Frontal cortex (tissue), 4 donors: Measurements from ENCODE around the gene EIF4B. TPM values are rescaled to one million over a fixed set of nuclear protein-coding genes. Genes with fewer than 3 reads are reported as not detected.

Experiments used
- DNase-seq, 2 donors: peaks; one replicate each; pipeline ENCODE4 v3.0.0; 2012; ENCODE audit warnings: low spot score in 2 of 2
- FAIRE-seq: peaks from 2 replicates; lab custom pipeline; 2012; peaks lifted over from hg19 to GRCh38; lab: Jason Lieb, UNC
- total RNA-seq: library from RNA; depleted of rRNA; stranded (reverse); fragments of >200 nt; gene quantifications from one replicate; pipeline ENCODE4 v1.2.3, GENCODE V29; 2014
- donor health status: control.
- donor health status: control.
- donor health status: control.

Gene EIF4B
- total RNA-seq, 1 donor from 2014 or later, result 1,330 TPM

DNA sequence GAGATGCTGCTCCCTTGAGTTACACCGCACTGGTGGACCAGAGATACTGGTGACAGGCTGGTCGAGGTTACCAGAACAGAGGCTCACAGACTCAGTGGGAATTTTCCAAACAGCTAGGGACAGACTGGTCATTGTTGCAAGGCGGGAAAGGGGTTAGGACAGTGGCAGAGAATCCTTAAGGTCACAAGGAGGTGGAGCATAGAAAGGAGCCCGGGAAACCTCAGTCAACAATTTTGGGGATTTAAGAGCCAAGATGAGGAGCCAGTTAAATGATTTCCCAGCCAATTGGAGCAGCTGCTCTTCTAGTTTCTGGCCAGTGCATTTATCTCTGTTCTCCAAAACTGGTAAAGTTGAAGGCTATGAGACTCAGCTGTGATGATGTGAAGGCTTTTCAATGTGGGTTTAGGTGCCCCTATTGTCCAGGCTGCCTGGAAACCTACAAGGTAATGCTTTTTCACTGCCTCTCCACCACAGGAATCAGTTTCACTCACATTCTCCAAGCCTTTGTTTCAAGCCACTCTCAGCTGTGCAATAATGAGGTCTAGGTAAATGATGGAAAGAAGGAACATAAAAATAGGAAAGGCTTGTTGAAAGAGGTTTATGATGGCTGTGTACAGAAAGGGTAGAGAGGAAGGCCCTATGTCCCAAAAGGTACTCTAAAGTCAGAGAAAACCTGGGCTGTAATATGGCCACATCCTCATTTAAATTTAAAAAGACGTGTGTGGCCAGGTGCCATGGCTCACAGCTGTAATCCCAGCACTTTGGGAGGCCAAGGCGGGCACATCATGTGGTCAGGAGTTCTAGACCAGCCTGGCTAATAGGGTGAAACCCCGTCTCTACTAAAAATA lies 36.6 kb downstream of the EIF4B start:
- FAIRE-seq (no peak), DNase-seq (peak in 1 of 2 donors; percentile 13)

DNA sequence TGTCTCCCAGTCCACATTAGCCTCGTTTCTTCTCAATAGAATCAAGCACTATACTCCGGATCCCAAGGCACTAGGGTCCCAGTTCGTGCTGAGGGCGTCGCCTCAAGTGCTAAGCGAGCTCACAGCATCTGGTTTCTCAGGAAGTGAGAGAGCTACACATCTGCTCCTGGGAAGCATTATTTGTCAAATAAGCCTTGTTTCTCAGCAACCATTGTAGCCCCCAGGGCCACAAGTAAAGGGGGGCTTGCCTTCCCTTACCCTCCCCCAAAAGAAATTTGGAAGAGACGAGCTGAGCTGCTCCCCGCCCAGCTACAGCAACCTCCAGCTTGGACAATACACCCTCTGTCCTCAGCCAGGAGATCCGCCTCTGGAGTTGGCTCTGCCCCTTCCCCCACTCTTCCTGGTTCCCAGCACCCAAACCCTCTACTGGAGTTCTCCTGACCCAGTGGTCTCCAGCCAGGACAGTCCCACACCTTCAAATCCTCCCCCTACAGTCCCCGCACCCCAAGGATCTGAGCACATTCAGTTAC lies 37.9 kb downstream of the EIF4B start:
- FAIRE-seq (no peak), DNase-seq (peak in 1 of 2 donors; percentile 68)

DNA sequence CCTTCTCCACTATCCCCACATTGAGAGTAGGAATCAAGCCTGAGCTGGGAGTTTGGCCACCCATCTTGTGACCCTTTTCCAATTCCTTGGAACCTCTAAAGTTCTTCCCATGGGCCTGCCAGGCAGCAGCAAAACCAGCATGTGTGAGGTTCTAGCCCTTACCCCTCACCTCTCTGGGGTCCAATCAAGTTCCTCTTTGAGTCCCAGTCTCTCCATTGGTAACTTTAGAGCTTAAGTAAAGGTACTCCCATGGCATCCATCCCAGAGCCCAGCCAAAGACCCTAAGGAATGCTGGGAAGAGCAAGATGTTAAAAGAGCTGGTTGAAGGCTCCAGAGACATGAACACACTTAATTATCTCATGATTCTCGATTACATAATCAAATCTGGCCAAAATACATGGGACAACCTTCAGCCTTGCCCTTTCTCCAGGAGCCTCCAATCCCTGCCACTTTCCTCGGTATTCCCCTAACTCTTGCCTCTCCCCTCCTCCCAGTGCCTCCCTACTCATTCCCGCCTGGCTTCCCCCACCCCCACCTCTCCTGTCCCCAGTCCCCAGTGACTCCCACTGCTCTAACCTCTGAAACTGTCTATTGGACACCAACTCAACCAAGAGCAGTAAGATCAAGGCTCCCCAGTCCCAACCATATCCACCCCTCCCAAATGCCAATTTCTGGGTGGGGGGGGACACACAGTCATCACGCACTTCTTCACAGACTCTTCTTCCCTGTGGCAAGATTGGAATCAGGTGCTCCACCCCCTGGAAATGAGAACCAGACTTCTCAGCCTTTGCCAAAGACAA lies 38.8 kb downstream of the EIF4B start:
- DNase-seq, result peak in 1 of 2 donors; percentile 9

DNA sequence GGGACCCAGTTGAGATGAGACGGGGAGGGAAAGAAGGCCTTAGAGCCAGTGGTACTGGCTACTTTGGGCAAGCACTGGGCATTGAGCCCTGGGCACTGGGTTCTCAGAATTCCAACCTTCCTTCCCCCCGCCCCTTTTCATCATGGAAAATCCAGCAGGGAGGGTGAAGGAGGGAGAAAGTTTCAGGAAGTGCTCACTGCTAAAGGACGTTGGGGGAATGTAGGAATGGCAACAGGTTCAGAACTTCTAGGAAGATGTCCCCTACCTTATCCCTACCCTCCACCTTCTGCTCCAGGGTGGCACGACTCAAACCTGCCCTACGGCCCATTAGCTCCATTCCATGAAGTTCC lies 39.4 kb downstream of the EIF4B start:
- FAIRE-seq (no peak), DNase-seq (peak in 1 of 2 donors; percentile 8)

More for the DNA sequence above, 38.8 kb downstream of the EIF4B start:
- FAIRE-seq, result no peak

DNA sequence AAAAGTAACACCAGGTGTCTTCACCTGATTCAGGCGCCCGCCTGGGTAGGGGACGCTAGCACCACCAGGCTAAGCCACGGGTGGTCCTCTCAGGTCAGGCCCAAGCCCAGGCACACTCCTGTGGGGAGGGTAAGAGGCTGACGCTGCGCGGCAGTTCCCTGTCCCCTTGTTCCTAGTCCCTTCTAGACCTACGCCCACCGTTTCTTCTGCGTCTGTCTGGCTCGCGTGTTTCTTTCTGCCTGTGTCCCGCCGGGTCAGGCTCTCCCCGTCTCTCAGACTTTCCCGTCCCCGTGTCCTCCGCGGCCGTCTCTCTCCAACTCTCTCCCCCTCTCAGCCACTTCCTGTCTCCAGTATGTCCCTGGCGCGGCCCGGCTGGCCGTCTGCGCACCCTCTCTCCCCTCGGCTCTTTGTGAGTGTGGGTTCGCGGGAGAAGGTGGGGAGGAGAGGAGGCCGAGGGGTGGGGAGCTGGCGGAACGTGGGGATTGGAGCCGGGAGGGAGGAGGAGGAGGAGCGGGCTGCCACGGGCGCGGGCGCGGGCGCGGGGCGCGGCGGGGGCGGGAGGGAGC lies 40.5 kb downstream of the EIF4B start:
- FAIRE-seq, result no peak

DNA sequence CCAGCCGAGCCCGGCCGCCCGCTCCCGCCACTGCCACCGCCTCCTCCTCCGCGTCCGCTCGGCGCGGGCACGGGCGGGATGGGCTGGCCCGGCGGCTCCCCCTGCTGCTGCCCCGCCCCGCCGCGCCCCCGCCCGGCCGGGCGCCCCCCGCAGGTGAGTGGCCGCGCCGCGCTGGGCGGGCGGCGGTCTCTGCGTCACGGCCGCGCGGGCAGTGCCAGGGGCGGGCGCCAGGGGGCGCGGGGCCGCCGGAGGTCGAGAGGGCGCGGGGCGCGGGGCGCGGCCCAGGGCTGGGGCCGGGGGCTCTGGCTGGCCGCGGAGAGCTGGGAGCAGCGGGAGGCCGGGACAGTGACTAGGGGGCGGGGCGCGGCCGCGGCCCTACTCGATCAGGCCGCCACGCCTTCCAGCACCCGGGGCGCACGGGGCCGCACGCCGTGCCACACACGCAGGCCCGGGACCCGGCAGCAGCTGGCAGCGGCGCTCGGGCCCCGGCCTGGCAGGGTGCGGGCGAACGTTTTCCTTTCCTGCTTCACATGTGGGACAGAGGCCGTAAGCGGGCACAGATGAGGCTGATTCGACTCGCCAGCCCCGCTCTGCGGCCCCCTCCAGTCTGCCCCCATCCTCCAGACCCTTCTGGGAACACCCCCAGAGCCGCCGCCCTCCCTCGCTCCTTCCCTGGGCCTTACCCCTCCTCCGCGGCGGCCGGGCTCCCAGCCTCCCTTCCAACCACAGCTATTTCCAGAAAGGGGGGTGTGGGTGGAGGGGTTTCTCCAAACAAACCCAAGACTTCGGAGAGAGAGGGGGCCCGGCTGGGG lies 41.2 kb downstream of the EIF4B start:
- DNase-seq (peak; percentile 88), FAIRE-seq (no peak)

More for the DNA sequence above, 40.5 kb downstream of the EIF4B start:
- no peak for DNase-seq

DNA sequence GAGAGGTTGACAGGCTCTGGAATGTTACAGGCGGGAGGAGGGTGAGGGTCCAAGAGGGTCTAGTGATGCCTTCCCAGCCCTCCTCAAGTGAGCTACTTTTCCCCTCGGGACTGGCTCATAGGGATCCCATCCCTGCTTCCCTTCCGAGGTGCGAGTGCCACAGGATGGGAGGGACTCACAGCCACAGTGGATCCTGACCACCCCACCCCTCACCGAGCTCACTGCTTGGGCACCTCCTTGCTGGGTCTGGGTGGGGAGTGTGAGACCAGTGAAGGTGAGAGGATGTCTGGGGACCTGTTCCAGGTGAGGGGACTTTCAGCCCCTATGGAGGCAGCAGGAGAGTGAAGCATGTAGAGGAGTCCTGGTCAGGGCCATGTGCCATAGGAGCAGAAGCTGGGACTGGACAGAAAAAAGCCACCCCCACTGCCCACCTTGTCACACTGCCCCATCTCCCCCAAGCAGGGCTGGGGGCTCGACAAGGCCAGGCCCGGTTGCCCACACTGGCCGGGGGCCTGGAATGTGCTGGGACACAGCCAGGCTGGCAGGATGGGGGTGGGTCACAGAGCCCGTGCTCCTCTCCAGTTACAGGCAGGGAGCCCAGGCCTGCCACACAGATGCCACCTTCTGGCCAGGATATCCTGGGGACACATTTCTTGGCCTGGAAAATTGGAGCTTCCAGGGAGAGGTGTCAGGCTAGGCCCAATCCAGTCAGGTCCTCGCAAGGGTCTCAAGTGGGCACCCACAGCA lies 42.0 kb downstream of the EIF4B start:
- no peak for FAIRE-seq
- DNase-seq, result peak in 1 of 2 donors; percentile 56

DNA sequence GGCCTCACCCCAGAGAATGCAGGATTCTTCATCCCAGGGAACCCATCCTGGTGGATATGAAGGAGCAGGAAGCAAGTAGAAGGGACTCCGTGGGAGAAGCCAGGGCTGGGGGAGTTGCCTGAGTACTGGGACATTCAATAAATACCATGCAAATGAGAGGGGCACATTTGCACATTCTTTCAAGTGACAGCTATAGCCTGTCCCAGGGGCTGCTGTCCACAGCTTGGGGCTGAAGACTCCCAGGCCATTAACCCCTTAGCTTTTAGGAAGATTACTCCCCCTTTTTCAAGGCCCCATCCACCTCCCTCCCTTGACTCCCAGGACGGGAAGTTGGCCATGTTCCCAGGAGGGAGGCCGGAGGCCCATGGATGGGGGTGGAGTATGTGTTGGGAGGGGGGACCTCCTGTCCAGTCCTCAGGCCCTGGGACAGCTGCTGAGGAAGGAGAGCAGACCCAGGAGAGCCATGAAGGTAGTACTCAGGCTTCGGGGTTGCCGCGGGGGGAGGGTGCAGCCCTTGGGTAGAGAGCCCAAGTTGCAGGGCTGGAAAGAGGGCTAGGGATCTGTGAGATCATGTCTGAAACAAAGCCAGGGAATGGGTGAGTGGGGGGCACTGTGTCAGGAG lies 42.6 kb downstream of the EIF4B start:
- DNase-seq (peak in 1 of 2 donors; percentile 14), FAIRE-seq (no peak)

DNA sequence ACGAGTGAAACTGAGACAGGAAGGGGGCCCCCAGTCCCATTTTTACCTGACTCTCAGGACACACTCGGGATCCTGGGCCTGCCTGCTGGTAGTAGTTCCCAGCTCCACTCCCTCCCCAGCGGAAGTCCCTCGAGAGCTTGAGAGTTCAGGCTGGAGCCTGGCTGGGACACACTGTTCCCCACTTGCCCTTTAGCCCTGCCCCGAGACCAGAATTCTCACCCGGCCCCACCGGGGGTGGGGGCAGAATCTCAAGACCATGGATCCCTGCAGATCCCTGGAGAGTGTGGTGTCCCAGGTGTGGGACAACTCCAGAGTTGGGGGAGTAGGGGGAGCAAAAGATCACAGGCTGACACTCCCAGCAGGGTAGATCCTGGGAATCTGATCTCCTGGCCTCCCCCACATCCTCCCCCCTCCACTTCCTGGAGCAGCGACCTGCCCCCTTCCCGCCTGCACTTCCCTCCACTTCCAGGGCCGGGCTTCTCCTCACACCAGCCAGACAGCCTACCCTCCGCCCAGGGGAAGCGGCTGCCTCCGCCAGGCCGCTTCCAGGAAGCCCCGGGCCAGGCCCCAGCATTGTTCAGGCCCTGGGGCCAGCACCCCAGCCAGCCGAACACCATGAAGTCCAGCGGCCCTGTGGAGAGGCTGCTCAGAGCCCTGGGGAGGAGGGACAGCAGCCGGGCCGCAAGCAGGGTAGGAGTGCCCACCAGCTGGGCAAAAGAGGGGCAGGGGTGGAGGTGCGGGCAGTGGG lies 43.5 kb downstream of the EIF4B start, which contains the start of gene TNS2:
TNS2 (plus strand) TSS at position 495 of the 748 bp plus-strand sequence; CDS start at position 616, 121 bp downstream.
- FAIRE-seq, result no peak
- DNase-seq, result peak in 1 of 2 donors; percentile 24

DNA sequence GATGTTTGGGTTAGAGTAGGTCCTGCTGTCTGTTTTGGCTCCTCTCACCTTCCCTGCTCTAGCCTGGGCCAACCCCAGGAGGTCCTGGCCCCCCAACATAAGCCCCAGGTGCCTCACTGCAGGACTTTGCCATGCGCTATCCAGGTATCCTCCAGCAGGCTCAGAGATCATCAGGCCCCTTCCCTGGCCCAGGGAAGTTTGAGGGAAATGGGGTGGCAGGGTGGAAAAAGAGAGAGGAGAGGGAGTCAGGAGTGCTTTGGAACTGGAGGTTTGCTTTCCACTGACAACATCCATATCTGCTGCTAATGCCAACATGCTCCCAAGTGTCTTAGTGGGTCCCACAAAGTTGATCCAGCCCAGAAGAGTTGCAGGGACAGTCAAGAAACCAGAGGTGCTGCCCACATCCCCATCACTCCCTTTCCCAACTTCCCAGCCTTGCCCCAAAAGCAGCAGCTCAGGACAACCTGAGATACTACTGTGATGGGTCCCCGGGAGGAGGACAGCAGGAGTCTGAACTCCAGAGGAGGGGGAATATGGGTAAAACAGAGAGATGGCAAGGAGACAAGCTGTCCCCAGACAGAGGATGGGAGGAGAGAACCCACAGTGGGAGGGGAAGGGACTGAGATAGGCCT lies 44.3 kb downstream of the EIF4B start:
- FAIRE-seq (no peak), DNase-seq (no peak)

DNA sequence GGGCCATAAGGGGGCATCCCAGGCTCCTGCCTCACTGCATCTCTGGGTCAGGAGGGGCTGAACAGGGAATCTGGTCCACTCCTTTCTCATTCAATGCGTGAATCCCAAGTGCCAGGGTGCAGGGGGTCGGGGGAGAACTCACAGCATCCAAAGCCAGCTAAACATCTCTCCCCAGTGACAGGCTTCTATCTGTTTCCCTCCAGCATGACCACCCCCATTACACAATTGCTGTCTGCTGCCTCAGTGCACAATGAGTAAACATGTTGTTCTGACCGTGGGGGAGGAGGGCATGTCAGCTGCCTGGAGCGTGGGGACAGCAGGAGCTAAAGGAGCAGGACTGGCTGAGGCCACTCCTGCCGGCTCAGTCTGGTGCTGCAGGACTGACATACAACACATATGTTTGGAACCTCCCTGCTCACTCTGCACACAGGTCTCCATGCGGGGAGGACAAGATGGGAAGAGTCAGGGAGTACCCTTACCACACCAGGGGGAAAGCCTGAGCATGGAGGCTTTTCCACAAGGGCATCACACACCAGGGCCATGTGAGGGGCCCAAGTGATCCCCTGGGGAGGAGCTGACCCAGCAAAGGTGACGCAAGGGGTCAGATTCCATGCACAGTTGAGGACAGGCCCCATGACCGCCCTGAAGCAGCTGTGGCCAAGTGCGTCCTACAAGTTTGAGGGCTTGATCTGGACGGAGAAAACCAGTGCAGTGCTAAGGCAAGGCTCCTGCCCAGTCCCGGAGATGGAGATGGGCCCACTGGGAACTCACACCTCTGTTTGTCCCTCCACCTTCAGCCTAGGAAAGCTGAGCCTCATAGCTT lies 45.0 kb downstream of the EIF4B start:
- FAIRE-seq, result no peak
- DNase-seq, result peak in 1 of 2 donors; percentile 58

DNA sequence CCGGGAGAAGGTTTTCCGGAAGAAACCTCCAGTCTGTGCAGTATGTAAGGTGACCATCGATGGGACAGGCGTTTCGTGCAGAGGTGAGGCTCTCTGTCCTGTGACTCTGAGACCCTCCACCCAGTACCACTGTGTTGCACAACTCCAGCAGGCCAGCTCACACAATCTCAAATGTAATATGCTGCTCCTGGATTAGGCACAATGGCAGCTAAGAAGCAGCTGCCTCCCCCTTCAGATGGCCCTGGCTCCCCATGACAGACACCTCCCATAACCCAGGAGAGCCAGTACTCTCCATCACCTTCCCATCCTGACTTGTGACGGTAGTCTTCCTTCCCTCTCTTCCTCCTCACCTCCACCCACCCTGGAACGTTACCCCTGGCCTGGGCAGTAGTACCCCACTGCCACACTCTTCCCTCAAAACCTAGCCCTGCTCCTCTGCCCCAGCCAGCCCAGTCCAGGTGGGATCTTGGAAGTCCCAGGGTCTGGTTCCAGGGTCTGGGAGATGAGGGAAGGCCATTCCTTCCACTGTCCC lies 45.7 kb downstream of the EIF4B start:
- no peak for DNase-seq
- no peak for FAIRE-seq

DNA sequence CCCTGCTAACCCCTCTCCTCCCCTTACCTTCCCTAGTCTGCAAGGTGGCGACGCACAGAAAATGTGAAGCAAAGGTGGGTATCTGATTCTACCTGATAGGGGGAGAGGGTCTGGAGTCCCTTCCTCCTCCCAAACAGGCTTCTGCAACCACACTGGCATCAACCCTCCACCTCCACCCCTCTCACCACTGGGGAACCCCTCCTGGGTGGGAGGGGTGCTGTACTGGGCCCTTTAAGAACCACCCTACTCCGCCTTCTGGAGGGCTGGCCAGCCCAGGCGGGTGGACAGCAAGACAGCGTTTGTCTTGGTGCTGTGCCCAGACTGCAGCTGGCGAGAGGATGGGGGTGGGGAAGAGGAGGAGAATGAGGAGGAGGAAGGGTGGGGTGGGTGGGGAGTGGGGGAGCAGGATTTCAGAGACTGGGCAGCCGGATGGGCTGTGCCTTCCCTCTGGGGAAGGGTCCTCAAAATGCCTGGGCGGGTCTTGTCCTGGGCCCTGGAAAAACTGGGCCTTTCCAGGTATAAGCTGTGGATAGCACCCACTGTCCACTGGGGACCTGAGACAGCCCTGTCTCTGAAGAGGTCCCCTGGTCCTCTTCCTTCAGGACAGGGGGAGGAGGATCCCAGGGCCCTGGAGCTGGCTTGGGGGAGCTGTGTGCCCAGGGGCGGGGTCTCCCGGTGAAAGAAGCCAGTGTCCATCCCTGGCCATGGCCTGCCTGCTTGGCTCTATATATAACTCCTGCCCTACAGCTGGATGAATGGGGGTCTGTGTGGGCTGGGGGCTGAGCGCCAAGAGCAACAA lies 46.4 kb downstream of the EIF4B start:
- peak in 1 of 2 donors; percentile 72 for DNase-seq
- no peak for FAIRE-seq

DNA sequence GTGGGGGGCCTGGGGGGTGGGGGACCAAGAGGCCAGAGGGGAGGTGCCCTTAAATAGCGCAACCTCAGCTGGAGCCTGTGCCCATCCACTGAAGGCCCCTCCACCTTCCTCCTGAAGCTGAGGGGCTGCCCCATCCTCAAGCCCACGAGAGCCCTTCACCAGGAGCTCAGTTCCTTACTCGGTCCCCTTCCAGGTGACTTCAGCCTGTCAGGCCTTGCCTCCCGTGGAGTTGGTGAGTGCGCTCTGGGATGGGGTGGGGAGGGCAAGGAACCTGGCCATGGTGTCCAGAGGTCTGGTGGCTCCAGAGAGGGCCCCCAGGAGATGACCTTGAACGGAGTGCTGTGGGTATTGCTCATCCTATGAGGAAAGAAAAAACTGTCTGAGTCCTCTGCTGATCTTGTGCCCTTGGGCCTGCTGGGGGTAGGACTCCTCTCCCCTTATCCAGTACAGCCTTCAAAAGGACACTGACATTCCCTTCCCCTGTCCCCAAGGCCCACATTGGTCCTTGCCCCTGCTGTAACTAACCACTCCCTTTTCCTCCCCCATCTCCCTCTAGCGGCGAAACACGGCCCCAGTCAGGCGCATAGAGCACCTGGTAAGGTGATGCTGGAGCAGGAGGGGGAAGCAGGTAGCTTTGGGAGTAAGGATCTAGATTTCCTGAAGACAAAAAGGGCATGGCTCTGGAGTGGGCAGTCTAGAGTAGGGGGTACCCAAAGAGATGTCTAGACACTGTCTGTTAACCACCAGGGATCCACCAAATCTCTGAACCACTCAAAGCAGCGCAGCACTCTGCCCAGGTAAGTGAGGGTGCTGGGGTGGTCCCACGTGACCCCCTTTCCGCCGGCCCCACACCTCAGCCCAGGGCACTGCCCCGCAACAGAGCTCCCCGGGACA lies 47.2 kb downstream of the EIF4B start:
- no peak for FAIRE-seq
- DNase-seq, result no peak
